Heart left ventricle (tissue), 13 donors: ENCODE results near the gene MSI2.

Experiments
- POLR2A ChIP-seq, 2 donors: fragments of 450-650 bp; IDR thresholded peaks; one replicate each; pipeline ENCODE4 v1.6.1; 2017; ENCODE audit warnings: antibody characterized with exemption in 2 of 2, mild to moderate bottlenecking in 2 of 2, moderate library complexity in 2 of 2
- TF ChIP-seq, protein P1 (sequence below), 12 donors: fragments of 200-600 bp; sonication (generic) in 4 of 12; IDR thresholded peaks; one replicate each; pipeline versions ENCODE4 v1.5.0 to v1.8.0; 2018 to 2022; ENCODE audit warnings: antibody characterized with exemption in 12 of 12, mild to moderate bottlenecking in 5 of 12
- donor health status: ischemic (EF 13 %, LVEDD 7.1; RV severe dilation, severe dysfunction).
- donor health status: DM: no; HTN: yes; CAD: no.
- donor health status: DM: no; HTN: no; CAD: no.
- donor health status: ischemic (EF 25% LVEDD 6.9; RV normal size, moderate dysfunction).
- donor health status: ischemic (EF 25% LVEDD 5.7; RV mildly dilated, moderate dysfunction).
- donor health status: ischemic (EF 35%, LVEDD 5.7; RV mildly dilated, moderate dysfunction).
- donor health status: nonischemic (EF 11% LVEDD 7.7; RV severe dilation, severe dysfunction).
- donor health status: DM: yes; HTN: yes; CAD: no.
- donor health status: PGD.
- donor health status: ischemic (EF 29% LVEDD 5.4; RV normal size, mild dysfunction).
- donor health status: nonischemic (EF 23%, LVEDD 6.1; RV moderate dilation, normal function).

DNA sequence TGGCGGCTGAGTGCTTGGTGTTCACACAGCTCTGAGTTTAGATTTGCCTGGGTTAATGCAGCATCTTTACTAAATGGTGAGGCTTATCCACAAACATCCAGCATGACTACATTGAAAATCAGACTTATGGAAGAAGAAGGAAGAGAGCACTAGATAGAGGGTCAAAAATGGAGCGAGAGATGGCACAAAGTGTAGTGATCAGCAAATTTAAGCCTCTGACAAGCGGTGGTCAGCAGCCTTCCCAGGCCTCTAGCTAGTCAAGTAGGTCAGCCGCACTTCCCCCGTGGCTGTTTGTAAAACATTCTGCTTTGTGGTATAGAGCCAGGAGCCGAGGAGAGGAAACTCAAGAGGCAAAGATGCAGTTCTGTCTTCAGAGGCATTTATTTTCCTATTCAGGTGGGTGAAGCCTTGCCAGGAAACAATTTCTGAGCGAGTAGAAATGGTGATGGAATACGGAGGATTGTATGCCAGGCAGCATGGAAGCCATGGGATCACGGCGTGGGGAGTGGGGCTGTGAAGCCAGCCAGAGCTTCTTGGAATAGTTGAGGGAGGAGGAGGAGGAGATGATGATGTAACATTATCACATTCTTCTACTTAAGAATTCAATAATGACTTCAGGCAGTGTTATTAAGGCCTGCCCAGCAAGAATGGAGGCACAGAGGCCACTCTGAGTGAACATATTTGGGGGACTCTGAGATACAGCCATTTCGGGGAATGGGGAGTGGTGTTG lies 118.9 kb downstream of the MSI2 start:
- TF ChIP-seq, protein P1, sequence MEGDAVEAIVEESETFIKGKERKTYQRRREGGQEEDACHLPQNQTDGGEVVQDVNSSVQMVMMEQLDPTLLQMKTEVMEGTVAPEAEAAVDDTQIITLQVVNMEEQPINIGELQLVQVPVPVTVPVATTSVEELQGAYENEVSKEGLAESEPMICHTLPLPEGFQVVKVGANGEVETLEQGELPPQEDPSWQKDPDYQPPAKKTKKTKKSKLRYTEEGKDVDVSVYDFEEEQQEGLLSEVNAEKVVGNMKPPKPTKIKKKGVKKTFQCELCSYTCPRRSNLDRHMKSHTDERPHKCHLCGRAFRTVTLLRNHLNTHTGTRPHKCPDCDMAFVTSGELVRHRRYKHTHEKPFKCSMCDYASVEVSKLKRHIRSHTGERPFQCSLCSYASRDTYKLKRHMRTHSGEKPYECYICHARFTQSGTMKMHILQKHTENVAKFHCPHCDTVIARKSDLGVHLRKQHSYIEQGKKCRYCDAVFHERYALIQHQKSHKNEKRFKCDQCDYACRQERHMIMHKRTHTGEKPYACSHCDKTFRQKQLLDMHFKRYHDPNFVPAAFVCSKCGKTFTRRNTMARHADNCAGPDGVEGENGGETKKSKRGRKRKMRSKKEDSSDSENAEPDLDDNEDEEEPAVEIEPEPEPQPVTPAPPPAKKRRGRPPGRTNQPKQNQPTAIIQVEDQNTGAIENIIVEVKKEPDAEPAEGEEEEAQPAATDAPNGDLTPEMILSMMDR (IDR thresholded peaks at IDR 0.05): no peak
- no peak for TF ChIP-seq POLR2A (IDR thresholded peaks at IDR 0.05)
